Effector memory CD8-positive, alpha-beta T cell (primary cell): ENCODE results near the gene CDH4.

Experiments
- ATAC-seq: fragments of 150-1000 bp; cut with Tn5 transposase; replicated peaks from 2 replicates; pipeline ENCODE4 v1.10.0; 2021; ENCODE audit warnings: mild to moderate bottlenecking, moderate library complexity
- DNase-seq, 3 experiments: peaks; one replicate each; pipeline ENCODE4 v3.0.0; 2021
- H3K27ac Mint-ChIP-seq, 2 donors: one replicate each; pipeline ENCODE4 v1.8.0; 2022; ENCODE audit warnings: mild to moderate bottlenecking in 2 of 2, mixed read lengths in 2 of 2, moderate library complexity in 2 of 2
- H3K27me3 Mint-ChIP-seq, 2 donors: one replicate each; pipeline ENCODE4 v1.8.0; 2022; ENCODE audit warnings: mixed read lengths in 2 of 2
- H3K36me3 Mint-ChIP-seq: one replicate; pipeline ENCODE4 v1.8.0; 2022; ENCODE audit warnings: mild to moderate bottlenecking, moderate library complexity, mixed read lengths; ENCODE audit not compliant: insufficient read depth
- H3K4me1 Mint-ChIP-seq, 2 donors: one replicate each; pipeline ENCODE4 v1.8.0; 2022; ENCODE audit warnings: low read depth in 2 of 2, mixed read lengths in 2 of 2
- H3K4me3 Mint-ChIP-seq, 2 donors: one replicate each; pipeline ENCODE4 v1.8.0; 2022; ENCODE audit warnings: mild to moderate bottlenecking in 2 of 2, mixed read lengths in 2 of 2, moderate library complexity in 2 of 2
- H3K9me3 Mint-ChIP-seq, 2 donors: one replicate each; pipeline ENCODE4 v1.8.0; 2022; ENCODE audit warnings: mixed read lengths in 2 of 2

CDH4 gene

DNA sequence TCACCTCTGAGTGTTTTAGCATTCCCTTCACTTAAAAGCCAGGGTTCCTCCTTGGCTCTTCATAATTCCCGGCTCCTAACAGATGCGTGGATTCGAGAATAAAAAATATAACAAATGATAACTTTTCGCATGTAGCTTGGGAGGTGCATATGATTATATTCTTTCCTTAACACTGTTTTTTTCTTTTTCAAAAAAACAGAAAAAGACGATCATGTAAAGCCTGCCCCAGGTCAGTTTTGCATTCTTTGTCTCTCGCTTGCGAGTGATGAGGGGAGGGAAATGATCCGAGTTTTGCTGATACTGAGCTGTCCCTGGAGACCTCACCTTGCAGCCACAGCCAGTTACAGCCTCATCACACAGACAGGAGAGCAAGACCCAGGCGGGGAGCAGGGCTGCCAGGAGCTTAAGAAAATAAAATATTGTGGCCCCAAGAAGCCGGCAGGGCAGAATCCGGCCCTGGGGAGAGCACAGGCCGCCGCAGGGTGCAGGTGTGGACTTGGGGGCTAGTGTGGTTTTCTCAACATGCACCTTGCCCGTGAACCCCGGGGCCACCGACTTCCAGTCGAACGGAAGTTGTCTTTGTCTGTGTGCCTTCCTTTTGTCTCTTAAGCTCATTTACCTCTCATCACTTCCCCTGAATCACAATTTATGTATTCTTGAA, 511.8 kb downstream of the CDH4 start:
- peaks cover 5 to 50% of the 10 kb centered on the region in 2 donors for H3K27me3 Mint-ChIP-seq
- DNase-seq = no peak
- H3K4me1 Mint-ChIP-seq = no peaks in the 10 kb centered on the region
- no peak overlapping the region for H3K4me3 Mint-ChIP-seq
- H3K9me3 Mint-ChIP-seq = no peaks in the 10 kb centered on the region
- H3K27ac Mint-ChIP-seq = no peak overlapping the region
- no peaks in the 10 kb centered on the region for H3K36me3 Mint-ChIP-seq
- no peak for ATAC-seq

DNA sequence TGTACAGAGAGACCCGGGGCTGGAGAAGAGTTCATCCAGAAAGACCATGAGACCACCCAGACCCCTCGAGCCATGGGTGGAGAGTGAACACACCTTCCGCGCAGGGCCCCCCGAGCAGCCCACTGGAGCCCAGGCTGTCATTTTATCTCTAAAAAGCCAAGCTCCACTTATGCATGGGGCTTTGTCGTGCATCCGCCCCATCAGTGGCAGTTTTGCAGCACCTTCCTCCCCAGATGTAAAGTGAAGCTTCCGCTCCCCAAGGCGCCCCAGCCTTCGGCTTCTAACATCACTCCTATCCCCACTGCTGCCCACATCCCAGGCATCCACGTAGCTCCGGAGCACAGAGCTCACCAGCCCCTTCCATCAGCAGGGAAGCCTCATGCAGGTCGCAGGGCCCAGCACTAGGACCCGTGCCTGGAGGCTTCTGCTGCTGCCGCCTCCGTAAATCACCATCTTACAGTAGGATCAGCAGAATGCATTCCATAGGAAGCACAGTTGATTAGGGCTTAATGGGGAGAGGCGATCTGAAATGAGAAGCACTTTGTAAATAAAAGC, 512.5 kb downstream of the CDH4 start:
- Mint-ChIP-seq H3K9me3 (no peaks in the 10 kb centered on the region), H3K27me3 (peaks cover 5 to 50% of the 10 kb centered on the region in 2 donors), H3K4me3 (no peak overlapping the region), H3K36me3 (no peaks in the 10 kb centered on the region), H3K27ac (no peak overlapping the region), H3K4me1 (no peaks in the 10 kb centered on the region)
- no peak for DNase-seq
- ATAC-seq = no peak

DNA sequence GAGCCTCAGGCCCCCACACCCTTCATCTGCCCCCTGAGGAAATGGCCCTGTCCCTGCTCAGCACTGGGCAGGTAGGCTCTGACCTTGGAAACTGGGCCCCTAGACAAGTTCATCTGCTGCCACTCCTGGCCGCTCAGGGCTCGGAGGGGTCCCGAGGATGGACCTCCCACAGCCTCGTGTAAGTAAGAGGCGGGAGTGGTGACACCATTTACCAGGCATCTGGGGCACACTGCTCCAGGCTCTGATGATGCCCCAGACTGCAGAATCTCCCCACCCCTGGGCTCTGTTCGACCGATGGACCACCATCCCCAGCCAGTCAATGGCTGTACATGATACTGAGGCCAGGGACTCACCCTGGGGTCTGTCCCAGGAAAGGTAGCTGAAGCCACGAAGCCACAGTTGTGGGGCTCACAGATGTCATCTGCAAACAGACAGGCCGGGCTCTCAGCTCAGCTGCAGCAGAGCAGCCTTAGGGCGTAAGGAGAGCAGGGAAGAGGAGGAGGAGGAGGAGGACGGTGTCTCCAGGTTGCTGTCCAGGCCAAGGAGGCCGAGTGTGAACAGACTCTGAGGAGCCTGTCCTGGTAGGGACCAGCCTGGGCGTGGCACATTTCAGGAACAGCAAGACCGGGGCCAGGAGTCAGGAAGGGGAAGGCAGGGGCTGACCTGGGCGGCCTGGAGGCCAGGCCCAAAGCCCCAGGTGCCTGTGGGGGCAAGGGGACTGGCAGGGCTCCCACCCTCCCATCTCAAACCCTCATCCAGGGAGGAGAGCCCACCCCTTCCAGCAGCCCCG, 513.2 kb downstream of the CDH4 start:
- ATAC-seq = no peak
- no peaks in the 10 kb centered on the region for H3K9me3 Mint-ChIP-seq
- DNase-seq = no peak
- no peak overlapping the region for H3K27ac Mint-ChIP-seq
- no peaks in the 10 kb centered on the region for H3K4me1 Mint-ChIP-seq
- no peaks in the 10 kb centered on the region for H3K36me3 Mint-ChIP-seq
- no peak overlapping the region for H3K4me3 Mint-ChIP-seq
- H3K27me3 Mint-ChIP-seq = peaks cover 5 to 50% of the 10 kb centered on the region in 2 donors

GRCh38 chr20:61765871-61766654, 514.0 kb downstream of the CDH4 start:
- Mint-ChIP-seq H3K27me3 (peaks cover 0 to 50% of the 10 kb centered on the region in 2 donors), H3K36me3 (no peaks in the 10 kb centered on the region), H3K4me1 (no peaks in the 10 kb centered on the region), H3K4me3 (no peak overlapping the region), H3K27ac (no peak overlapping the region), H3K9me3 (no peaks in the 10 kb centered on the region)
- DNase-seq (no peak), ATAC-seq (no peak)

DNA sequence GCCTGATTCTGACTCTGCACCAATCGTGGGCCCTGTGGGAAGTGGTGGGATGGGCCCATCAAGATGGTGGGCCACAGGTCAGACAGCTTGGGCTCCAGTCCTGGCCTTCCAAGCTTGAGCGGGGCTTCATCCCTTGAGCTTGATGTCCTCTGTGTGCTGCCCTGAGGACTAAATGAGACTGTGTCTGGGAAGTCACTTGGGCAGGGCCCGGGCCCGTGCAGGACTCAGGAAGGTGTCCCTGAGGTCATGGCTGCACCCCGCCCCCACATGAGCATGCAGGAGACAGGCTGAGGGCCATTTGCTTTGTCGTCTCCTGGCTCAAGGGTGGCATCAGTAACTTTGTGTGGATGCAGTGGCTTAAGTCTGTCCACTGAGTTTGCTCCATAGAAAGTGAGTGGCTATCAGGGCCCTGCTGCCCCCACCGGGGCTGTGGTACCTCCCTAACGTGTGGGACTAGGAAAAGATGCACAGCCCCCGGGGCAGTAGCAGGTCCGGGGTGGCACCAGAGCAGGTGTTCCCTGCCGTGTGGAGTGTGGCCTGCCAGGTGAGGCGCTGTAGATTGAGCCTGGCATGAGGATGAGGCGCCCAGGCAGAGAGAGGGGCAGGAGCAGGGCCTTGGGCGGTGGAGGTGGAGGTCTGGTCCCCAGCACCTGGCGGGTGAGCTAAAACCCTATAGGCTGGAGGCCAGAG, 515.0 kb downstream of the CDH4 start:
- no peak overlapping the region for H3K4me3 Mint-ChIP-seq
- DNase-seq = no peak
- no peaks in the 10 kb centered on the region for H3K9me3 Mint-ChIP-seq
- peaks cover 0 to 47% of the 10 kb centered on the region in 2 donors for H3K27me3 Mint-ChIP-seq
- ATAC-seq = no peak
- H3K27ac Mint-ChIP-seq = no peak overlapping the region
- H3K36me3 Mint-ChIP-seq = no peaks in the 10 kb centered on the region
- no peaks in the 10 kb centered on the region for H3K4me1 Mint-ChIP-seq

DNA sequence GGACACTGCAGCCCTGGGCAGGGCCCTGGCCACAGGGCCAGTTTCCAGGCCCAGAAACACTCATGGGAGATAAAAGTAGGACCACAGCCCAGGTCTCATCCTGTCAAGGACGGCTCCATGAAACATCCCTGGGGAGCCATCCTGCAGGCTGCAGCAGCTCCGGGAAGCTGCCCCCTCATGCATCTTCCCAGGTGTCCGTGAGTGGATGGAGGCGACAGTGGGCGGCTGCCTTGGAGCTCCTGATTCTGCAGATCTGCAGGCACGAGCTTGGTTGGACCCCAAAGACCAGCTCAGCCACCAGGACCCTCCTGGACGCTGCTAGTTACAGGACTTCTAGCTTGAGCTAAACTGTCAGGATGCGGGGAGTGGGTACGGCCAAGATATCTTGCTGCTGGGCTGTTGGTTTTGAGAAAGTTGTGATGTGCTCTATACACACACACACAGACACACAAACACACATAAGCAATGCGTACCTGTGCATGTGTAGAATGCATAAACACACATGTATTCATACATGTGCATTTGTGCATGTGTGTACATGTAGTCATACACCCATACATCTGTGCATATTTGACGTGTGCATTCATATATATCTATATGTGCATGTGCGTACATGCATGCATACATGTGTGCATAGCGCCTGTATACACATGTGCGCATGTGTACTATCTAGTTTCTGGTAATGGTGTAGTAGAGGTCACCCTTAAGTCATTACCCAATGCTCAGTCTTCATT, 515.9 kb downstream of the CDH4 start:
- Mint-ChIP-seq H3K36me3 (no peaks in the 10 kb centered on the region), H3K27ac (no peak overlapping the region), H3K27me3 (peaks cover 0 to 39% of the 10 kb centered on the region in 2 donors), H3K9me3 (no peaks in the 10 kb centered on the region), H3K4me1 (no peaks in the 10 kb centered on the region), H3K4me3 (no peak overlapping the region)
- ATAC-seq (no peak), DNase-seq (no peak)

DNA sequence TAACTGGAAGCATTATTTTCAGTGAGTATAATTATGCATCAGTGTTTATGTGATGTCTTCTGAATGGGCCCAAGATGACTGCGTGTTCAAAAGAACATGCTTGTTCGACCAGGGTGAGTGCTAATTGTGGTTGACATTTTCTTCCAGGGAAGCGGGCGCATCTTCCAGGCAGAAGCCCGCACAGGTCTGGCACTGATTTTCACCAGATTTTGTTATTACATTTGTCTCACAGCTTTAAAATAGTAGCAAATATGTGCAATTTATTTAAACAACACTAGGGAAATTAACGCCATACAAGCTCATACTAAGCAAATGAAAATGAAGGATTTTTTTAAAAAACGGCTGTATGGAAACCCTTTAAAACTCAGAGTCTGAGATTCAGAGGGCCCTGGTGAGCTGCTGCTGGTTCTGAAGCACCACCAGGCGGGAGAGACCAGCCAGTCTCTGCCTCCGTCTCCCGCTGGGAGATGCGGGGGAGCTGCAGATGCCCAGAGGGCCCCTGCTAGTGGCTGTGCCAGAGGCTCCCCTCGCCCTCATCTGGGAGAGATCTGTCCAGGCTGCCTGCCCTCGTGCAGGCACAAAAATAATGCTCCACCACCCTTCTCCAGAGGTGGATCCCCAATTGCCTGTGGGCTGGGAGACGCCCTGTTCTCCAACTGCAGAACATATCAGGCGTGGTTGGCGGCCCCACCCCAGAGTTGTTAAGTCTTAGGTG, 516.7 kb downstream of the CDH4 start:
- no peaks in the 10 kb centered on the region for H3K4me1 Mint-ChIP-seq
- H3K9me3 Mint-ChIP-seq = no peaks in the 10 kb centered on the region
- ATAC-seq (no peak), DNase-seq (no peak)
- H3K4me3 Mint-ChIP-seq = no peak overlapping the region
- H3K27ac Mint-ChIP-seq = no peak overlapping the region
- H3K27me3 Mint-ChIP-seq = peaks cover 0 to 32% of the 10 kb centered on the region in 2 donors
- H3K36me3 Mint-ChIP-seq = no peaks in the 10 kb centered on the region

GRCh38 chr20:61769286-61769832, 517.3 kb downstream of the CDH4 start:
- Mint-ChIP-seq H3K4me1 (no peaks in the 10 kb centered on the region), H3K27me3 (peaks cover 0 to 30% of the 10 kb centered on the region in 2 donors), H3K4me3 (no peak overlapping the region), H3K36me3 (no peaks in the 10 kb centered on the region), H3K27ac (no peak overlapping the region), H3K9me3 (no peaks in the 10 kb centered on the region)
- DNase-seq = no peak
- ATAC-seq = no peak

DNA sequence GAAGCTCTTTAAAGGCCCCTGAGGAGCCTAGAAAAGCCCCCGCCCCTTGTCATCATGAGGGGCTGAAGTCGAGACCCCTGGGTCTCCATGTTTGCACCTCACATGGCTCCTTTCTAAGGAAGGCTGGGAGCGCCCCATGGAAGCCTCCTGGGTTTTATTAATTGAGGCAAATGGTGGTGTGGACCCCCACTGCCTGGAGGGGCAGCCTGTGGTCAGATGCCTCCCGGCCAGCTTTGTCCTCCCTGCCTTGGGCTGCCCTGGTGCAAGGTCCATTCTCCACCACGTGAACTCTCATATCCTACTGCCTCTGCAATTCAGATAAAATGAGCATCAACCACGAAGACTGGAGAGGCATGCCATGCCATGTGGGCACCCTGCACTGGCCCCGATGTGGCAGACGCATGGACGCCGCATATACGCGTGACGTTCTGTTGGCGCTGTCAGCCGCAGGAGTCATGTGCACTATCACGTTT, 518.1 kb downstream of the CDH4 start:
- Mint-ChIP-seq H3K27me3 (peaks cover 7 to 29% of the 10 kb centered on the region in 2 donors), H3K4me3 (no peak overlapping the region), H3K4me1 (no peaks in the 10 kb centered on the region), H3K27ac (no peak overlapping the region), H3K36me3 (no peaks in the 10 kb centered on the region), H3K9me3 (no peaks in the 10 kb centered on the region)
- ATAC-seq = no peak
- DNase-seq = no peak

DNA sequence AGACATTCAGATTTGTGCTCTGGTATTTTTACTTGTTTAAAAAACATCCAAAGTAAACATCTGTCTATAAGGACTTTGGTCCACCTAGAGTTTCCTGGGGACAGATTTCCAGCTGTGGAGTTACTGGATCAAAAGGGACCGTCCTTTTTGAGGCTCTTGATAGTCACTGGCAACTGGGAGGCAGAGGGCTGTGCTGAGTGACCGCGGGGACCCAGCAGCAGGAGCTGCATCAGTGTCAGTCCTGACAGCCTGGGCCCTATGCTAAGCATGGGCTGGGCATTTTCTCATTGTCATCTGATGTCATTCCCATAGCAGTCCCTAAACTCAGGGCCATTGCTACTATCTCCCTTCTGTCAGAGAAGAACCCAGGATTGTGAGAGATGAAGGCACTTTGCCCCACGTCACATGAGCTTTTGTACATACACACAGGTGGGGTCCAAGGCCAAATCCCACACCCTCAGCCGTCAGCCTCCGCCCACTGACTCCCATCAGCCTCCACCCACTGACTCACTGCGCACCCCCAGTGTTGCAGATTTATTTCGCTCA, 519.8 kb downstream of the CDH4 start:
- no peaks in the 10 kb centered on the region for H3K9me3 Mint-ChIP-seq
- no peaks in the 10 kb centered on the region for H3K36me3 Mint-ChIP-seq
- ATAC-seq (no peak), DNase-seq (no peak)
- H3K4me1 Mint-ChIP-seq = no peaks in the 10 kb centered on the region
- H3K4me3 Mint-ChIP-seq = no peak overlapping the region
- no peak overlapping the region for H3K27ac Mint-ChIP-seq
- peaks cover 9 to 15% of the 10 kb centered on the region in 2 donors for H3K27me3 Mint-ChIP-seq

DNA sequence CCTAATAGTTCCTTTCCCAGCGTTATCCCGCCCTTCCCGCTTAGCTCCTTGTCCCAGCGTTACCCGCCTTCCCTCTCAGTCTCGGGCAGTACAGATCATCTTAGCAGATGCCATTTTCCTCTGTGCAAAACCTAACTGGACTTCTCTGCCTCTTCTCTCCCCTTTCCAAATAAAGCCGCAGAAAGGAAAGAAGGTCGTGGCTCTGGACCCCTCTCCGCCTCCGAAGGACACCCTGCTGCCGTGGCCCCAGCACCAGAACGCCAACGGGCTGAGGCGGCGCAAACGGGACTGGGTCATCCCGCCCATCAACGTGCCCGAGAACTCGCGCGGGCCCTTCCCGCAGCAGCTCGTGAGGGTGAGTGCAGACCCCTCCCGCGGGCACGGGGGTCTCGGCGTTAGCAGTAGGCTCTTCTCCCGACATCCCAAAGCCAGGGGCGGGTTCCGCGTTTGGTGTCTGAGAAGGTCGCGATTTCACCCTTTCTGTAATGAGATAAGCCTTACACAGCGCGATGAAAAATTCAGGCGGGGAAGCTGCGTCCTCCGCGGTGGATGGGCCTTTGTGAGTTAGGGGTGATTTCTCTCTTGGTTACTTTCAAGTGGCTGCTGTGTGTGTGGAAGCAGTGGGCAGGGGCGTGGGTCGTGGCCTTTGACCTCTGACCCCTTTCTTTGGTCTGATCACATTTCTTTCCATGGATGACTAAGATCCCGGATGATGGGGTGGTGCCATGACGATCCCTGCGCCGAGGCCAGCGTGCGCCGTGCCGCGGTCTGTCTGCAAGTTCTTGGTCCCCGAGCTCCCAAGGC, 521.0 kb downstream of the CDH4 start:
- DNase-seq (no peak), ATAC-seq (no peak)
- H3K36me3 Mint-ChIP-seq = no peaks in the 10 kb centered on the region
- no peak overlapping the region for H3K4me3 Mint-ChIP-seq
- H3K9me3 Mint-ChIP-seq = no peaks in the 10 kb centered on the region
- H3K27me3 Mint-ChIP-seq = peaks cover 9 to 11% of the 10 kb centered on the region in 2 donors
- no peaks in the 10 kb centered on the region for H3K4me1 Mint-ChIP-seq
- no peak overlapping the region for H3K27ac Mint-ChIP-seq
